GM12873 (cell line): ENCODE results near the gene SLC10A1.

Experiments used
- TF ChIP-seq, protein P1 (sequence below): IDR thresholded peaks from 2 replicates; pipeline ENCODE4 v1.5.1; 2012; ENCODE audit warnings: low read depth, mild to moderate bottlenecking, moderate library complexity, low read length, control low read depth; ENCODE audit not compliant: insufficient read depth; ENCODE audit errors: missing control alignments

The SLC10A1 gene

DNA sequence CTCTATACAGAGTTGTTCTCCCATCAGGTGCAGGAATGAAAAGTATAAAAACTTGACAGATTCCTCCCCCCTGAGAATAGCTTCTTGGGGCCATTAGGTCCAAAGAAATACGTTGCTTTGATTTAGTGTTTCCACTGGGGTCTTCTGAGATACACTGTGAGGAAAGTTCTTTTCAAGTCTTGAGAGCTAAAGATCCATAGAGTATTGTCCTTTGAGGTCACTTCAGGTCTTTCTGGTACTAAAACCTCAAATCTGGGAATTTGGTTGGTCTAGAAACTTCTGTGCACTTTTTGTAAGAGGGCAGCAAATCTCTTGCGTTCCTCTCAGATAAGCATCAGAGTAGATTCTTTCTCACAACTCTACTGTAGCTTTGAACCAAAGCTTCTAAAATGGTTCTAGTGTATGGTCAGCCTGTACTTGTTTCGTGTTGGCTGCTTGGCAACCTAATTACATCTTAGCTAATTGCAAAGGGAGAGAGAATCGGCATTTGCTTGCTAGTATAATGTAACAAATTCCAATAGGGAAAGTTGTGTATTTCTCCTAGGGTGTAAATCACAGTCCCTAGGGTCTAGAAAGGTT lies 20.1 kb downstream of the SLC10A1 start:
- TF ChIP-seq, protein P1, sequence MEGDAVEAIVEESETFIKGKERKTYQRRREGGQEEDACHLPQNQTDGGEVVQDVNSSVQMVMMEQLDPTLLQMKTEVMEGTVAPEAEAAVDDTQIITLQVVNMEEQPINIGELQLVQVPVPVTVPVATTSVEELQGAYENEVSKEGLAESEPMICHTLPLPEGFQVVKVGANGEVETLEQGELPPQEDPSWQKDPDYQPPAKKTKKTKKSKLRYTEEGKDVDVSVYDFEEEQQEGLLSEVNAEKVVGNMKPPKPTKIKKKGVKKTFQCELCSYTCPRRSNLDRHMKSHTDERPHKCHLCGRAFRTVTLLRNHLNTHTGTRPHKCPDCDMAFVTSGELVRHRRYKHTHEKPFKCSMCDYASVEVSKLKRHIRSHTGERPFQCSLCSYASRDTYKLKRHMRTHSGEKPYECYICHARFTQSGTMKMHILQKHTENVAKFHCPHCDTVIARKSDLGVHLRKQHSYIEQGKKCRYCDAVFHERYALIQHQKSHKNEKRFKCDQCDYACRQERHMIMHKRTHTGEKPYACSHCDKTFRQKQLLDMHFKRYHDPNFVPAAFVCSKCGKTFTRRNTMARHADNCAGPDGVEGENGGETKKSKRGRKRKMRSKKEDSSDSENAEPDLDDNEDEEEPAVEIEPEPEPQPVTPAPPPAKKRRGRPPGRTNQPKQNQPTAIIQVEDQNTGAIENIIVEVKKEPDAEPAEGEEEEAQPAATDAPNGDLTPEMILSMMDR = no peak

DNA sequence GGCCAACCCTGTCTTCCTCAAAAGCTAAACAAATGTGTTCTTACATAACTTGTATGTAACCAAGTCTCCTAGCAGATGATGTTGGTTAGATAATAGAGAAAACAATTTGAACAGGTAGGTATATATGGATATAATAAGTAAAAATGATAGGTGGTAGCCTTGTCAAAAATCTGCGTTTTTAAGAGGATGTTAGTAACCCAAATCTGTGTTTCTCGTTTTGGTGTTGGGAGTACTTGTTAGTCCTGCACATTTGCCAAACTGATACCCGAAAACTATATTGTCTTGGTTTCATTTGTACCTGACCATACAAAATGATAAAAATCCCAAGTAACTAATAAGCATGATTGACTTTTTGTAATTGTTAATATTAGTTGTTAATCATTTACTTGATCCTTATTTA lies 22.0 kb downstream of the SLC10A1 start:
- TF ChIP-seq, protein P1 = no peak

- TF ChIP-seq, protein P1 = no peak
Observed at GRCh38 chr14:69773571-69774276, 23.3 kb downstream of the SLC10A1 start.

- TF ChIP-seq, protein P1 = no peak
Observed at GRCh38 chr14:69772082-69773017, 24.7 kb downstream of the SLC10A1 start.

- TF ChIP-seq, protein P1 = no peak
Observed at GRCh38 chr14:69771136-69771535, 25.9 kb downstream of the SLC10A1 start.

DNA sequence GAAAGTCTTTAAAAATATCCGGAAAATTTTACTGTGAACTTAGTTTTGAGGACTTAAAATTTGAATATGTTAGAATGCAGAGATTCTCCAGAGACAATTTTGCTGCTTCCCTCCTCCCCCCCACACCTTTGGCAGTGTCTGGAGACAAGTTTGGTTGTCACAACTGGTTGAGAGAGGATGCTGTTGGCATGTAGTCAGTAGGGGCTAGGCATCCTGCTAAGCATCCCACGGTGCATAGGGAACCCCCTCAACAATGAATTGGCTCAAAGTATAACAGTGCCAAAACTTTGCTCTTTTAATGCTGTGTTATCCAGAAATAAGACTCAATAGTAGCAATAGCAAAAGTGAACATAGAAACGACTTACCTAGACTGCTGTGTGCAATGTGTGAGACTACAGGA lies 26.5 kb downstream of the SLC10A1 start:
- TF ChIP-seq, protein P1 = no peak

- TF ChIP-seq, protein P1 = no peak
Observed at GRCh38 chr14:69769623-69770022, 27.4 kb downstream of the SLC10A1 start.
